NCI-H345 (cell line): ENCODE results near the gene LMBR1.
A peak's percentile ranks its signal among the peaks of the same experiment; 100 is the strongest.
"Not testable (repeated sequence)": the region's sequence is repeated elsewhere in the genome, so short reads cannot be mapped to it uniquely, and the experiment has no call there.

ENCODE experiments used
- DNase-seq: peaks from one replicate; lab custom pipeline; 2025; lab: John Stamatoyannopoulos, UW

Gene LMBR1

DNA sequence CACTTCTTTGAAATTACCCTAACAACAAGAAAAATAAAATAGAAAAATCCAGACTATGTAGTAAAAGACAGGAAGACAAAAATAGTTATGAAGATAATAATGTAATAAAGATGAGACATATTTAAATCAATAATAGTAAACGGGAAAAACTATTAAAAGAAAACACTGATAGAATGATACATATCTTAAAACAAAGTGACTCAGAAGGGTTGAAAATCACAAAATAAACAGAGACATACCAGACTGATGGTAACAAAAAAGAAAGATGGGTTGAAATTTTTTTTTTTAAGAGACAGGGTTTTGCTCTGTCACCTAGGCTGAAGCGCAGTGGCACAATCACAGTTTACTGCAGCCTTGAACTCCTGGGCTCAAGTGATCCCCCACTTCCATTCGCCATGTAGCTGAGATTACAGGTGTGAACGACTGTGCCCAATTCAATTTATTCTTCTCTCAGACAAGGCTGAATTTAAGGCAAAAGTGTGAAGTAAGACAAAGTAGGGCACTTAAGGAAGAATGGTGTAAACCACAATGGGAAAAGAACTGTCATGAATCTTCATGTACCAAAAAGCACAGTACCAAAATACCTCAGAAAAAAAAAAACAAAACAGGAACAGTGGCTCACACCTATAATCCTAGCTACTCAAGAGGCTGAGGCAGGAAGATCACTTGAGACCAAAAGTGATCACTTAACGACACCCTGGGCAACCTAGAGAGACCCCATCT lies 47.4 kb downstream of the LMBR1 start:
- DNase-seq, result no peak

- DNase-seq, result not testable (repeated sequence)
These were observed 49.4 kb downstream of the LMBR1 start for GRCh38 chr7:156843582-156843981.

DNA sequence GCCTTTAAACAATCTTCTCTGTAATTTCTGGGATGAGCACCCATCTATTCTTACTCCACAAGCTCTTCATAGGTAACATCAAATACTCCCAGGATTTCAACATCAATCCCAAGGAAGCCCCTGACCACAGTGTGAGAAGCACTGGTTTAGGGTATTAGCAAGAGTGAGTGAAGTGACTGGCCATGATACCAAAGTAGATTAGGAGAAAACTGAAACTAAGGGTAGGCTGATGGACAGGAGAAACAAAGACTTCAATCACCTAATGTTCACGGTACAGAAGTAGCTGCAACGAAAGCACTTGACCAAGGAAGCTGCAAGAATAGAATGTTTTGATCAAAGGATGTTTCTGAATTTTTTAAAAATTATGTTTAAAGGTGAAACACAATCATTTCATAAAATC lies 49.8 kb downstream of the LMBR1 start:
- DNase-seq, result no peak

- no peak for DNase-seq
These were observed 50.2 kb downstream of the LMBR1 start for GRCh38 chr7:156842740-156843140.

DNA sequence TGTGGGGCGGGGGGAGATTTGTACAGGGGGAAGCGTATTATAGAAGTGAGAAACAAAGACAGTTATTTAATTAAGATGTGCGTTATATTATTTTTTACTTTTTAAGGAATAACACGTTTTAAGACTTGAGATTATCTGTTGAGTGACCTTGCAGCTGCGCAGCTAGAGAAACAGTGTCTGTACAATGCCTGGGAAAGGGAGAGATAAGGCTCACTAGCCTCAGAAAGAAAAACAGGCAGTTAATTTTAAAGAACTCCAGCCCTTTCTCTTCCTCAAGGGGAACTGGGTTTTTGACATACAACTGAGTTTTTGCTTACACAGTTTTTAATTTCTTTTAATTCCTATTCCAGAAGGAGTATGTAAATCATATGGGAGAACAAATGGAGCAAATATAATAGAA lies 50.7 kb downstream of the LMBR1 start:
- no peak for DNase-seq

DNA sequence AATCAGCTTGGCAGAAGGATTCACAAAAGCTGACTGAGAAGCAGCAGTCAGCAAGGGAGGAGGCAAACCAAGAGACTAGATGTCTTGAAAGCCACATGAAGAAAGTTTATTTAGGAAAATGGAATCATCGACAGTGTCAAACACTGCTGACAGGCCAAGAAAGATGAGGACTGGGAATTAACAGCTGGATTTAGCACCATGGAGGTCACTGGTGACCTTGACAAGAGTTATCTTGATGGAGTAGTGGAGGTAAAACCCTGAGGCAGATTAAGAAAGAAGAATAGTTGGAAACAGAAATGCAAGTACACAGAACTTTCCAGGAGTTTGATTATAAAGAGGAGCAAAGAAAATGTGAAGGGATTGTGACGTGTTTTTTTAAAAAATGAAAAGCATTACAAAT lies 51.5 kb downstream of the LMBR1 start:
- no peak for DNase-seq

- no peak for DNase-seq
These were observed 52.8 kb downstream of the LMBR1 start for GRCh38 chr7:156840134-156840533.

GRCh38 chr7:156836443-156836842 lies 56.5 kb downstream of the LMBR1 start:
- DNase-seq, result no peak

DNA sequence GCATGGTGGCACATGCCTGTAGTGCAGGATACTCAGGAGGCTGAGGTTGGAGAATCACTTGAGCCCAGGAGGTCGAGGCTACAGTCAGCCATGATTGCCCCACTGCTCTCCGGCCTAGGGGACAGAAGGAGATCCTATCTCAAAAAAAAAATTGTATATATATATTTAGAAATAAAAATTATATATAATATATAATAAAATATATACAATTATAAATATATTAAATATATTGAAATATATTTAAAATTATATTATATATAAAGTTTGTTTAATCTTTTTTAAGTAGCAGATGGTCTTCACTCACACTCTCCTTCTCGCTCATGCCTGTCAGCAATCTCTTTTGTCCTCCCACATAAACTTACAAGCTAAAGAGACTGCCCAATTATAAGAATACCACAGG lies 58.5 kb downstream of the LMBR1 start:
- DNase-seq, result no peak

DNA sequence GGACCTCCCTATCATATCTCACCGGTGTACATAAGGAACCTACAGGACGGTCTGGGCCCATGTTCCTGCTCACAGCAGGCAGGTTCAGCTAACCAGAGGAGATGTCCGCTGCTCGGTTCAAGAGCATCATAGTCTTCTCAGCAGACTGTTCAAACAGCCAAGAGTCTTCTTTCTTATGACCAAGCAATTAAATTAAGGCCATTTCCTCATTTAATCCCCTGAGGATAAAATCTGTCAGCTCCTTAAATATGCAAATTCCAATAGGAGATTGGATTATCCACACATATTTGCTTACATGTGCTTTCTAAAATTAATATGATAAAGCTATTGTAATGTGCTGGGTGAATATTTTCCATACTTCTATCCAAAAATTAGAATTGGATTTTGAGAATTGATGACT lies 59.7 kb downstream of the LMBR1 start:
- no peak for DNase-seq

GRCh38 chr7:156832195-156832877 lies 60.6 kb downstream of the LMBR1 start:
- DNase-seq, result no peak

DNA sequence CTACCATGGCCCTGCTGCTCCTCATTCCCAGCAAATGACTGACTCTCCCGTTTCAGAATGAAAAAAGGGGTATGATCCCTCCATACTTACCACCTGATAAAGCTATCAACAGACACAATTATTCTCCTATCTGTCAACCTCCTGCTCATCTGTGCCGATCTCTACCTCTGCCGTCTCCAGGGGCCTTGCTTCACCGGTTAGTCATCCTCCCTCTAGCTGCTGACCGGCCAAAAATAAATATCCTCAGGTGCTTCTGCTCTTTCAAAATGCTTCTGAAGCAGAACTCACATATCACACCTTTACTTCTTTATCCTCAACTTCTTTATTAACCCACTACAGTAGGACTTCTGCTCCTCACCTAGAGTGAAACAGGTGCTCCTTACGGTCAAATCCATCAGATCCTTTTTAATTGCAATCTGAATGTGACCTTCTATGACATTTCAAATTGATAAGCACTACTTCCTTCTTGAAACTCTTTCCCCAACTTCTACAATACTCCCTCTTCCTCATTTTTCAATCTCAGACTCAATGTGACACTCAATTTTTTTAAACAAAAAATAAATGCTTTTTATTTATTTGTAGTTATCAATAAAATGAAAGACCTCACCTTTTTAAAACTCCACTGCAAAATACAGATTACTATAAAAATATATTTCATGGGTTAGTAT lies 63.2 kb downstream of the LMBR1 start:
- no peak for DNase-seq

DNA sequence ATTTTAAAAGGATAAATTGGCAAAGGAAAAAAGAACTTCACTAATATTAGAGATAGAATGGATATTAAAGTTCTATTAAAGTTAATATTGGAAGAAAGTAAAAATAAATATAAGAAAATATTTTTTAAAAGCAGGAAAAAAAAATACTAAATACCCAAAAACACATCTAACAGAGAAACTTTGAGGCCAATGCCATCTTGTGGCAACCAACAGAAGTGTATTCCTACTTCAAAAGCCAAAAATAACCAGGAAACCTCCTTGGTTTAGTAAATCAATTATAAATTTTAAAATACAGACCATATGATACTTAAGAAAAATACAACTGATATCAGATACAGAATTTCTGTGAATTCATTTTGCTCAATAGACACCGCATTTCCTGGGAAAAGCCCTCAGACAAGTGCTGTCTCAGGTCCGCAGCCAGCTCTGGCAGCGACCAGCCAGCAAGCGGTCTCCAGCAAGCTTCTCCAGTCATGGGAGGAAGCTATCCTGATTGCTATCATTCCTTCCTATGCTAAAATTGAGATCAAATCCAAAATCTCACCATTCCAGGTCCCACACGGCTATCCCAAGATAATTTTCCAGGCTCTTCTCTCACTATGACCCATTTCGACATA lies 65.3 kb downstream of the LMBR1 start:
- DNase-seq, result no peak

DNA sequence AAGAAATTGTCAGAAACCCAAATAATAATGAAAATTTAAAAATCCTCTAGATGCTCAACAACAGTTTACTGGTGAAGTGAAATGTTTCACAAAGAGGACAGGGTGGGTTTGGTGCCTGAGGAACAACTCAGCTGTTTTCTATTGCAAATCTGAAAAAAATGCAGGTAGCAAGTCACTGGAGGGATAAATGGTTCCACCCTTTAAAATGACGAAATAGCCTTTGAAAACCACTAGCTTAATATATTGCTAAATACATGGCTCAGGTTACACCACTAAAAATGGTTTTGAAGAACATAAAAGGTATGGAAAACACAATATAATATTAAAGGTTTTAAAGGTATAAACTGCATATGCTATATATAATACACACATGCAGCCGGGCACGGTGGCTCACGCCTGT lies 69.5 kb downstream of the LMBR1 start:
- DNase-seq, result no peak

DNA sequence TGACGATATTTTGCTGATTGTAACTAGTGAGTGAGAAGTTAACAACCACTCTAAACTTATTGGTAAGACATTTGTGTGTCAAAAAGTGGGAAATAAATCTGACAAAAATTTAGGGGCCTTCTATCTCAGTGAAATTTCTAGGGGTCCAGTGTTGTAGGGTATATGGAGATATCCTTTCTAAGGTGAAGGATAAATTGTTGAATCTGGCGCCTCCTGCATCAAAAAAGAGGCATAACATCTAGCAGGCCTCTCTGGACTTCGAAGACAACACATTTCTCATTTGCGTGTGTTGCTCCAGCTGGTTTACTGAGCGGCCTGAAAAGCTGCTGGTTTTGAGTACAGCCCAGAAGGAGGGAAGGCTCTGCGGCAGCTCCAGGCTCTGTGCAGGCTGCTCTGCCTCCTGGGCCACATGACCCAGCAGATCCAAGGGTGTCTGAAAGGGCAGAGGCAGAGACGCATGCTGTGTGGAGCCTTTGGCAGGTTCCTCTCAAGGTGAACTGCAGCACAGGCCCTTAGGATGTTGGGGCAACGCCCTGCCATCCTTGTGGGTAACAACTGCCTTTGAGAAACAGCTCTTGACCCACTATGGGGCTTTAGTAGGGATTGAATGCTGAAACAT lies 72.4 kb downstream of the LMBR1 start:
- no peak for DNase-seq

GRCh38 chr7:156819733-156820295 lies 73.2 kb downstream of the LMBR1 start:
- DNase-seq, result no peak

DNA sequence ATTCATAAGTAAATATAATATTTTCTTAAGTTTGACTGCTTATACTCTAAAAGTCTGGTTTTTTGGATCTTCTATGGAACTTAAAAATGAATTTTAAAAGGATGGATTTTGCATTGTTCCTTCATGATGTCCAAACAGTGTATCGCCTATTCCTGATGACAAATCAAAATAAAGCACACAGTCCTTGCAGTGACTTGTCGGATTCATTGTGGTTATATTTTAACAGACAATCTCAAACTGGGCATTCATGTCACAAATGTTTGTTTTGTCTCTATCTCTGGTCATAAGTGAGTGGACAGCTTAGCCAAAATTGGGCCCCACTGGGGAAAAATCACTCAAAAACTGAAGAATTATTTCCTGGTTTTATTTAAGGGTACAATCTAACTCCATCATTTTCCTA lies 74.8 kb downstream of the LMBR1 start:
- DNase-seq, result no peak

GRCh38 chr7:156816943-156817572 lies 75.9 kb downstream of the LMBR1 start:
- DNase-seq, result peak; percentile 2

DNA sequence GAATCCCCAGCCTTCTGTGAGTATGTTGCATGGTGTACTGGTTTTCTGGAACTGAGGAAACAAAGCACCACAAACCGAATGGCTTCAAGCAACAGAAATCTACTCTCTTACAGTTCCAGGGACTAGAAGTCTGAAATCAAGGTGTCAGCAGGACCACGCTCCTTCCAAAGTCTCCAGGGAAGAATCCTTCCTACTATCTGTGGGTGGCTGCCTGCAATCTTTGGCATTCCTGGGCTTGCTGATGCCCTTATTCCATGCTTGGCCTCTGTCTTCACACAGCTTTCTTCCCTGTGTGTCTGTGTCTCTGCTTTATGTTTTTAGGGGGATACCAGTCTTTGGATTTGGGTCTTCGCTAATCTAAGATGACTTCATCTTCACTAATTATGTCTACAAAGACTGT lies 81.3 kb downstream of the LMBR1 start:
- DNase-seq, result no peak

GRCh38 chr7:156803656-156804055 lies 89.3 kb downstream of the LMBR1 start:
- not testable (repeated sequence) for DNase-seq

DNA sequence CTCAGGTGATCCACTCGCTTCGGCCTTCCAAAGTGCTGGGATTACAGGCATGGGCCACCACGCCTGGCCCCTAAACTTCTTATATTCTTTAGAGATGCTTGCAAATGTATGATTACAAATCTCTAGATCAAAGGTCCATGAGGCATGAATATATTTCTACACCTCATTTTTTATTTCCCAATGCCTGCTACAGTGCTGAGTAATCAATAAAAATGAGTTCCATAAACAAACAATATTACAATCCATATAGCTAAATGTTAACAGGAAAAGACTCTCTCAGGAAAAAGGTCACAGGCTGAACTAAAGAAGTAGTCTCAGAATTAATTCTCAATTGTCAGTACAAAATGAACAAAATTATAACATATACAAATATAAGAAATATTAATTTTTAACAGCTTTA lies 90.8 kb downstream of the LMBR1 start:
- DNase-seq, result no peak

DNA sequence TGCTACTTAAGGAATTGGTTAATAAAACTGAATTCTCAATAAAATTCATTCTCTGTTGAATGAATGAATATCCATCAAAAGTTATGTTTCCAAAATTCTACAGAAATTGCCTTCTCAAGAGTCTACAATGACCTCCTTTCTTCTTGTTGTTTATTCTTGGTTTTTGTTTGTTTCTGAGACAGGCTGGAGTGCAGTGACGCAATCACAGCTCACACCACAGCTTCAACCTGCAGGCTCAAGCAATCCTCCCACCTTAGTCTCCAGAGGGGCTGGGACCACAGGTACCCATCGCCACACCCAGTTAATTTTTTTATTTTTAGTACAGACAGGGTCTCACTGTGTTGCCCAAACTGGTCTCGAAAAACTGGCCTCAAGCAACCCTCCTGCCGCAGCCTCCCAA lies 97.6 kb downstream of the LMBR1 start:
- no peak for DNase-seq
